ENCODE results near the gene FLCN. TPM values are rescaled to one million over a fixed set of nuclear protein-coding genes. Genes with fewer than 3 reads are reported as not detected.

Gene FLCN
- total and polyA plus RNA-seq, 2 donors (not counting 3 experiments of a cell fraction or from before 2014, with no cell fraction given), result 38.8 to 68.9 TPM

DNA sequence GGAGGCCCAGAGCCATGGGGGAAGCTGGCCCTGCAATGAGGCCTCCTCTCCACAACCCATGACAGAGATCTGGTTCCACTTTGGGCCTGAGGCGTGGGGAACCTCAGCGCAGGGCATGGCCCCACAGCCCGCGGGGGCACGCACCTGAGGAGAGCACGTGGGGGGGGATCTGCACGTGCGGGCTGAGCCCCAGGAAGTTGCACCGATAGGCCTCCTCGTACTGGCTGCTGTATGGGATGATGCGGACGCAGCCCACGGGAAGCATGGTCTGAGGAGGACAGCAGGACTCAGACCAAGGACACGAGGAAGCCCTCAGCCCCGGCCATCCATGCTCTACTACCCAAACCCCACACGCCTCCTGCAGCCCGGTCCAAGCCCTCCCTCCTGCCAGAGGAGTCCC is 20.7 kb downstream of the FLCN start:
- Histone ChIP-seq H3K4me2 (ENCODE audit: insufficient read depth, low read length) (no peak overlapping the region), H3K9me3 (replicated peaks; ENCODE audit: control insufficient read depth, insufficient read depth, low read length) (no peaks in the 10 kb centered on the region), H2AFZ (ENCODE audit: low read depth, low read length) (no peak overlapping the region), H3K9me1 (replicated peaks; ENCODE audit: control insufficient read depth, extremely low read depth, insufficient read depth, low read length) (no peaks in the 10 kb centered on the region), H3K79me2 (ENCODE audit: control insufficient read depth, insufficient read depth, low read length) (no peaks in the 10 kb centered on the region), H3K27me3 (ENCODE audit: control insufficient read depth in 2 of 2, insufficient read depth in 2 of 2, low read length in 2 of 2) (no peaks in the 10 kb centered on the region), H3K9ac (replicated peaks; ENCODE audit: extremely low read depth, insufficient read depth, low read length) (no peak overlapping the region), H3K4me3 (replicated peaks in 1 of 3; ENCODE audit: insufficient read depth in 1 of 3, low read depth in 1 of 3, low read length in 3 of 3) (no peak overlapping the region), H3K36me3 (ENCODE audit: control insufficient read depth in 2 of 2, extremely low read depth in 1 of 2, insufficient read depth in 2 of 2, low read length in 2 of 2) (peaks cover 19 to 67% of the 10 kb centered on the region in 2 experiments), H3K4me1 (ENCODE audit: control insufficient read depth, extremely low read depth, insufficient read depth, low read length) (no peaks in the 10 kb centered on the region), H4K20me1 (replicated peaks; ENCODE audit: control insufficient read depth, extremely low read depth, insufficient read depth, low read length) (no peaks in the 10 kb centered on the region), H3K27ac (ENCODE audit: insufficient read depth, low read depth, low read length) (no peak overlapping the region)
- TF ChIP-seq FOS (IDR thresholded peaks at IDR 0.05; ENCODE audit: borderline replicate concordance, insufficient read depth, low read length), result no peak
- TF ChIP-seq POLR2A (IDR thresholded peaks at IDR 0.05; ENCODE audit: low read depth, low read length), result no peak
- TF ChIP-seq, protein P1, sequence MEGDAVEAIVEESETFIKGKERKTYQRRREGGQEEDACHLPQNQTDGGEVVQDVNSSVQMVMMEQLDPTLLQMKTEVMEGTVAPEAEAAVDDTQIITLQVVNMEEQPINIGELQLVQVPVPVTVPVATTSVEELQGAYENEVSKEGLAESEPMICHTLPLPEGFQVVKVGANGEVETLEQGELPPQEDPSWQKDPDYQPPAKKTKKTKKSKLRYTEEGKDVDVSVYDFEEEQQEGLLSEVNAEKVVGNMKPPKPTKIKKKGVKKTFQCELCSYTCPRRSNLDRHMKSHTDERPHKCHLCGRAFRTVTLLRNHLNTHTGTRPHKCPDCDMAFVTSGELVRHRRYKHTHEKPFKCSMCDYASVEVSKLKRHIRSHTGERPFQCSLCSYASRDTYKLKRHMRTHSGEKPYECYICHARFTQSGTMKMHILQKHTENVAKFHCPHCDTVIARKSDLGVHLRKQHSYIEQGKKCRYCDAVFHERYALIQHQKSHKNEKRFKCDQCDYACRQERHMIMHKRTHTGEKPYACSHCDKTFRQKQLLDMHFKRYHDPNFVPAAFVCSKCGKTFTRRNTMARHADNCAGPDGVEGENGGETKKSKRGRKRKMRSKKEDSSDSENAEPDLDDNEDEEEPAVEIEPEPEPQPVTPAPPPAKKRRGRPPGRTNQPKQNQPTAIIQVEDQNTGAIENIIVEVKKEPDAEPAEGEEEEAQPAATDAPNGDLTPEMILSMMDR (IDR thresholded peaks at IDR 0.05; ENCODE audit: extremely low read depth in 1 of 2, insufficient read depth in 1 of 2, low read depth in 1 of 2, low read length in 2 of 2), result no peak
- TF ChIP-seq, protein P2, sequence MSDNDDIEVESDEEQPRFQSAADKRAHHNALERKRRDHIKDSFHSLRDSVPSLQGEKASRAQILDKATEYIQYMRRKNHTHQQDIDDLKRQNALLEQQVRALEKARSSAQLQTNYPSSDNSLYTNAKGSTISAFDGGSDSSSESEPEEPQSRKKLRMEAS (IDR thresholded peaks at IDR 0.05; ENCODE audit: insufficient read depth, insufficient read length), result no peak
- TF ChIP-seq POLR2AphosphoS5 (IDR thresholded peaks at IDR 0.05; ENCODE audit: insufficient read depth, low read depth, low read length), result no peak
- no peak for TF ChIP-seq JUN (IDR thresholded peaks at IDR 0.05; ENCODE audit: borderline replicate concordance, insufficient read depth, insufficient read length, low read depth)
- TF ChIP-seq MYC (IDR thresholded peaks at IDR 0.05; ENCODE audit: low read depth, low read length), result no peak
- no peak for TF ChIP-seq EZH2 (IDR thresholded peaks at IDR 0.05; ENCODE audit: borderline replicate concordance, low read depth, low read length, severe bottlenecking)
- no peak for TF ChIP-seq GATA2 (IDR thresholded peaks at IDR 0.05; ENCODE audit: insufficient read depth, insufficient read length, low read depth, low read length)
- FAIRE-seq (no peak), DNase-seq (ENCODE audit: low read depth, low spot score) (no peak)
- BruUV-seq (replicated peaks), result no TSS peak
- ChIA-PET POLR2A (no interaction called here), CTCF (interaction anchor here (1.7 kb wide), 1 partner anchor 74 kb away, joined by 3 read pairs; no protein-coding TSS in a partner anchor)
- intact Hi-C loops (cut with micrococcal nuclease) (no loop called here), dilution Hi-C loops (cut with MboI; ENCODE audit: extremely low pct_ligation_motif_present, low sequenced_read_pairs) (no loop called here)
